Activated CD4-positive, alpha-beta T cell treated with anti-CD3 and anti-CD28 coated beads for 24 hours (primary cell): ENCODE data around the gene OR5J2.
"Not testable (repeated sequence)": the region's sequence is repeated elsewhere in the genome, so short reads cannot be mapped to it uniquely, and the experiment has no call there.

Experiments used
- DNase-seq, 2 donors: peaks; one replicate each; pipeline ENCODE4 v3.0.0-alpha.2; 2020; ENCODE audit warnings: low read depth in 2 of 2

Gene OR5J2

GRCh38 chr11:56176318-56176717 lies at the start of gene OR5J2:
Gene OR5J2 (plus strand): TSS chr11:56176618. CDS start chr11:56176618, 0 bp downstream.
- DNase-seq = no peak

DNA sequence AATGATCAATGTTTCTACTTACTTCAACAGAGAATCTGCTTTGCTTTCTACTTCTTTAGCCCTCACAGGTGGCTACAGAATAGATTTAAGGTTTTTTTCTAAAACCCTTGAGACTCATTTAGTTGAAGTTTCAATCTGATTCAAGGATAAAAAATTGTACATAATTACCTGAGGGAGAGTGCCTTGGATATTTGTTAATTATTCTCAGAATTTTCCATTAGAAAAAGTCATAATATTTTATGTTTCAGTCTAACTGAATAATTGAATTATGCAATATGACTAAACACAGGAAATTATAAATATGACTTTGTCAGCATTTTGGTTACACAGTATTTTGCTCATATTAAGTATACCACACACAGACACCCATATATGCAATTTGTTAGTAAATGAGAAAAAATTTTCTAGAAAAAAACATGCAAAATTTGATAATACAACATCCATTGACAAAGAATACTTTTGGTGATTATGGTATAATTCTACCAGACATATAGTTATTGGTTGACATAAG lies 36.2 kb upstream of the OR5J2 start, which contains the start of gene OR8J3:
OR8J3 (minus strand) TSS at position 51 of the 511 bp plus-strand sequence. CDS start 2,483 bp downstream, outside the sequence.
- DNase-seq = no peak

- not testable (repeated sequence) for DNase-seq
These were observed 32.7 kb upstream of the OR5J2 start for GRCh38 chr11:56143681-56144080.

GRCh38 chr11:56151376-56151775 lies 25.0 kb upstream of the OR5J2 start:
- DNase-seq = no peak

DNA sequence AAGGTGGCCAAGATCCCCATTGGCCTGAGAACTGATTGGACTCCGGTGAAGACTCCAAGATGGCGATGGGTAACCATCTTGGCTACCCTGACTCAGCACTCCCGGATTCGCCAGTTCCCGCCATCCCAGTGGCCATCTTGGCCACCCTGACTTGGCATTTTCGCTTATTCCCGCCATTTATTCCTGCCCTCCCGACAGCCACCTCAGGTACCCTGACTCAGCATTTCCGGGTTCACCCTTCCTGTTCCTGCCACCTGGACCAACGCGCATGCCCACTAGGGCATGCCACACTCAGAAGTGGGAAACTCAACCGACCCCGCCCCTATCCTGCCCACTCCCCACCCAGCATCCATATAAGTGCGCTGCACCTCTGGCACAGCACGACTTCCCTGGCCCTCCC lies 24.1 kb upstream of the OR5J2 start:
- no peak for DNase-seq

DNA sequence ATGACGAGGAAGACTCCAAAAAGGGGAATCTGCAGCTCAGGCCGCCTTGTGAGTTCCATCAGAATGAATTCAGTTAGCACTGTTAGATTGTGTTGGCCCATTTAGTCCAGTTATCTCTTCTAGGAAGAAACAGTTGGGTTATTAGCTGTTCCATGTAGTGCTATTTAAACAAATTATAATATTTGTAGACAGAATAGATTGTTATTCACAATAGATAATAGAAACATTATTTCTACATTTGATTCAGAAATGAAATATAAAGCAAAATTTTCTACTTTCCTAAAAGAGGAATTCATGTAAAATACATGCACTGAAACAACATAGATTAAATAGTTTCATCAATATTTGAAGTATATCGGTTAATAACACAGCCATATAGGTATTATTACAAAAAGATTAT lies 16.2 kb upstream of the OR5J2 start, which contains the start of gene OR8K5:
OR8K5 (minus strand) TSS at position 101 of the 400 bp plus-strand sequence; CDS start at position 101, 0 bp downstream.
- DNase-seq = no peak

GRCh38 chr11:56163804-56164203 lies 12.6 kb upstream of the OR5J2 start:
- DNase-seq = no peak

DNA sequence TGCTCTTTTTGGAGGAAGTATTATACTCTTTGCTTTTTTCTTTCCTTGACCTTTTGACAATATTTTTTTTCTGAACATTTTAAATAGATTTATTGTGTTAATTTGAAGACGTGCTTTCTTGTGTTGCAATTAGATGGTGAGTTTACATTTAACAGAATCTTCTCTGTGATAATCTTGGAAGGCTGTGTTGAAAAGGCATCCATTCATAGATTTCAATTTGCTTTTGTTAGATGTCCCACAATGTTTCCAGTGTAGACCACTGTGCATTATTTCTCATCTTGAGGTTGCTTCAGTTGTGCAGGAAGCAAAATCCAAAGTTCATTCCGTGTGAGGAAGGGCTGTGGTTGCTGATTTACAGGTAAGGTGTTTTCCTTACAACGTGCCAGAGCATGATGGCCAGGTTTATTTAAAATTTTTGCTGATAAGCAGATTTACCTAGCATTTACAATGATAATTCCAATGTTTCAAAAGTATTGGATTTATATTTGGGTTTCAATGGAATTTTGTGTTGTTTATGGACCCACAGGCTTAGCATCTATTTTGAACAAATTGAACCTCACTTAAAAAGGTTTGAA lies 4.1 kb upstream of the OR5J2 start:
- DNase-seq = no peak

DNA sequence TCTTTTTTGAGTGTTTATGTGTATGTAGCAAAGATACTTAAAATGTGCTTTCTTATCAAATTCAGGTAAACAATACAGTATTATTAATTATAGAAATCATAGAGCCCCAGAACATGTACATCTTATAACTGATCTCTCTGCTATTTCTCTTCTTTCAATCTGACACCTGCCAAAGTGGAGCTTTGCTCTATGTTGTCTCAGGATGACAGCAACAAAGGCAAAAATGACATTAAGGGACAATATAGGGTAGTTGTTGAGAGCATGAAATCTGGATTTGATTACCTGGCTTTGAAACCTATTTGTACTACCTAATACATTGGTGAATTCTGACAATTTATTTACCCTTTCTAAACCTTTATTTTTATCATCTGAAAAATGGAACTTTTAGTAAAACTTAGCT lies 7.0 kb downstream of the OR5J2 start:
- no peak for DNase-seq

- DNase-seq = no peak
These were observed 12.2 kb downstream of the OR5J2 start for GRCh38 chr11:56188602-56189001.

DNA sequence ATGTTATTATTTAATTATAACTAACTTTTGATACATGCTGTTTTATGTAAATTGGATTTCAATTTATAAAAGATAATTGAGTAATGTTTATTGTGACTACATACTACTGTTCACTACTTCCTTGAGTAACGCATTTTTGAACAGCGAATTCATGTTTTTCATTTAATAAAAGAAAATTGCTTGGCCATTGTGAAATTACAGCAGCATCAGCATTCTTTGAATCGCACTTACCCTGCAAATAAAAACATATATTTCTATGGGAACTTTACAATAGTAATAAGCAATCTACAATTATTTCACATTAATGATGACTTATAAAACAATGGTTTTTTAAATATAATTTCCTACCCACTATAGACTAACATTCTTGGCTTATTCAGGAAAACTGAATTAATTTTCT lies 20.3 kb downstream of the OR5J2 start:
- no peak for DNase-seq

GRCh38 chr11:56197367-56197766 lies 20.9 kb downstream of the OR5J2 start:
- no peak for DNase-seq

- DNase-seq = no peak
These were observed 31.4 kb downstream of the OR5J2 start for GRCh38 chr11:56207790-56208189.

DNA sequence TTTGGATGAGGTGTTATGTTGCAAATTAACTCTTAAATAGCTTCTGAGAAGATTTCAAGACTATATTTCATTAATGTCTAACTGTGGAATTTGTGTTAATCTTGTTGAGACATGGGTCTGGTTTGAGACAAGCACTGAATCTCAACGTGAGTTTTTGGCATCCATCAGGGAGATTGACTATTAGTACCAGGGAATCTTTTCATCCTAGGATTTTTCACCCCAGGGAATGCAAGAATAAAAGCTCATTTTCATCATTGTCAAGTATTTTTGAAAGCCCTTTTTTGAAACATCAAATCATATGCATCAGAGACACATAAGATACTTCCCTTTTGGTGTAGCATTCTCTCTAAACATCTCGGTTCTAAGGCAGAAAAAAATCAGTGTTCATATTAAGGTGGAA lies 38.1 kb downstream of the OR5J2 start:
- no peak for DNase-seq

- not testable (repeated sequence) for DNase-seq
These were observed 43.3 kb downstream of the OR5J2 start for GRCh38 chr11:56219735-56220134.
